Fibroblast of villous mesenchyme (primary cell): ENCODE results near the gene AUTS2. TPM values are rescaled to one million over a fixed set of nuclear protein-coding genes. Genes with fewer than 3 reads are reported as not detected.
"Not testable (repeated sequence)": the region's sequence is repeated elsewhere in the genome, so short reads cannot be mapped to it uniquely, and the experiment has no call there.

ENCODE experiments used
- DNase-seq: peaks from one replicate; pipeline ENCODE4 v3.0.0-alpha.2; 2010; ENCODE audit warnings: low read depth
- H3K4me3 ChIP-seq: 2 replicates; pipeline ENCODE4 v1.5.1; 2011; ENCODE audit warnings: low read depth, mild to moderate bottlenecking, low read length
- total RNA-seq: library from RNA; depleted of rRNA; stranded (reverse); fragments of >200 nt; gene quantifications from 2 replicates; pipeline ENCODE4 v1.2.3, GENCODE V29; 2012
- TF ChIP-seq, protein P1 (sequence below): IDR thresholded peaks from 2 replicates; pipeline ENCODE4 v1.5.1; 2012; ENCODE audit warnings: low read depth, mild to moderate bottlenecking, low read length; ENCODE audit not compliant: insufficient read depth

Gene AUTS2
- total RNA-seq, 1 donor, result 3.9 TPM

DNA sequence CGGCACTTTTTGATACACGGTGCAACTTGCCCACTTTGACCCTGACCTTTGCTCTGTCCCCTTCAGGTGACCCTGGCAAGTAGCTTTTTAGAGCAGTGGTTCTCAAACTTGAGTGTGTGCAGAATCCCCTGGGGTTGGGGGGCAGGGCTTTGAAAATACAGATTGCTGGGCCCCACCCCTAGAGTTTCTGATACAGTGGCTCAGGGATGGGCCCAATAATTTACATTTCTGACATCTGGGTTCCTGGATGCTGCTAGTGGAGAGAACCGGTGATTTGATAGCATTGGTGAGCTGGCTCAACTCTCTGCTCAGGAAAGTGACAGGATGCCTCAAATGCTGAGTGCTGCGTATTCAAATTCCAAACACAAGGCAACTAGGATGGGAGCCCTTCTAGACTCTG is 995.9 kb downstream of the AUTS2 start:
- TF ChIP-seq, protein P1, sequence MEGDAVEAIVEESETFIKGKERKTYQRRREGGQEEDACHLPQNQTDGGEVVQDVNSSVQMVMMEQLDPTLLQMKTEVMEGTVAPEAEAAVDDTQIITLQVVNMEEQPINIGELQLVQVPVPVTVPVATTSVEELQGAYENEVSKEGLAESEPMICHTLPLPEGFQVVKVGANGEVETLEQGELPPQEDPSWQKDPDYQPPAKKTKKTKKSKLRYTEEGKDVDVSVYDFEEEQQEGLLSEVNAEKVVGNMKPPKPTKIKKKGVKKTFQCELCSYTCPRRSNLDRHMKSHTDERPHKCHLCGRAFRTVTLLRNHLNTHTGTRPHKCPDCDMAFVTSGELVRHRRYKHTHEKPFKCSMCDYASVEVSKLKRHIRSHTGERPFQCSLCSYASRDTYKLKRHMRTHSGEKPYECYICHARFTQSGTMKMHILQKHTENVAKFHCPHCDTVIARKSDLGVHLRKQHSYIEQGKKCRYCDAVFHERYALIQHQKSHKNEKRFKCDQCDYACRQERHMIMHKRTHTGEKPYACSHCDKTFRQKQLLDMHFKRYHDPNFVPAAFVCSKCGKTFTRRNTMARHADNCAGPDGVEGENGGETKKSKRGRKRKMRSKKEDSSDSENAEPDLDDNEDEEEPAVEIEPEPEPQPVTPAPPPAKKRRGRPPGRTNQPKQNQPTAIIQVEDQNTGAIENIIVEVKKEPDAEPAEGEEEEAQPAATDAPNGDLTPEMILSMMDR, result no peak
- DNase-seq, result no peak
- H3K4me3 ChIP-seq, result no peak overlapping the region

DNA sequence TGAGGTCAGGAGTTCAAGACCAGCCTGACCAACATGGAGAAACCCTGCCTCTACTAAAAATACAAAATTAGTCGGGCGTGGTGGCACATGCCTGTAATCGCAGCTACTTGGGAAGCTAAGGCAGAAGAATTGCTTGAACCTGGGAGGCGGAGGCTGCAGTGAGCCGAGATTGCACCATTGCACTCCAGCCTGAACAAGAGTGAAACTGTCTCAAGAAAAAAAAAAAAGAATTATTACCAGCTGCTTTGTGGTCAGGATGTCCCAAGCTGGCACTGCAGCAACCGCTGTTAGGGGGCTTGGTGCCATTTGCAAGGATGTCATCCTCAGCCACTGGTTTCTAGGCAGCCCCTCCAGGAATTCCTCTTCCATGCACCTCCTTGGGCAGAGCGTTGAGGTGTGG is 996.6 kb downstream of the AUTS2 start:
- H3K4me3 ChIP-seq, DNase-seq: not testable (repeated sequence)

GRCh38 chr7:70595370-70595754 is 997.1 kb downstream of the AUTS2 start:
- DNase-seq, result no peak
- no peak overlapping the region for H3K4me3 ChIP-seq
- TF ChIP-seq, protein P1, result no peak

DNA sequence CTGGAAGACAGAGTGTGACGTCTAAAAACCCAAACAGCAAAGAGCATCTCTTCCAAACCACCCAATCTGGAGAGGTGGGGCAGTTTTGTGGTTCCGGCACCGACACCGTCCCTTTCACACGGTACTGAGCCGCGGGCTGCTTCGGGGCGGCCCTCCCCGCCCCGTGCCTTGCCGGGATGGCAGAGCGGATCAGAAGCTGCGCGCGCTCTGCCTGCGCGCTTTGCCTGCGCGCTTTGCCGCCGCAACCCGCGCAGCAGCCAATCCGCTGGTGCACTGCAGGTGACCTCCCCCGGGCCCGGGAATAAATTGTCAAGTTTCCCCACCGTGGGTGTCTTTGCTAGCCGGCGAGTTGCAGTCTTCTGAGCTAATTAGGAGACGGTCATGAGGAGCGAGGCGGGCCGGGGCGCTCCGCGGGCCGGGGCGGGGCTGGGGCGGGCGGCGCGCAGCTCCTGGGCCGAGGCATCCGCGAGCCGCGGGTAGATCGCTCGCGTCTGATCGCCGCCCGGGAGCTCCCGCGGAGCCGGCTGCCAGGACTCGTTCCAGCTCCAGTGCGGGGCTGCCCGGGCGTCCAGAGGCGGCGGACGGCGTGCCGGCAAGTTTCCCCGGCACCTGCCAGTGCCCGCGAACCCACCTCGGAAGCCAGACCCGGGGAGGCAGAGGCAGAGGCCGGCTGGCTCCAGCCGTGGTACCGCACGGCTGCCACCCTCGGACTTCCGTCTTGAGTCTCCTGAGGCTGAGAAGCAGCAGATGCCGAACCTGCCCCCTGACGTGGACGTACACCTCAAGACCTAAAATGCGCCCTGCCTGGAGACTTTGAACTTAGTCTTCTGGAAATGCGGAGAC is 997.7 kb downstream of the AUTS2 start:
- H3K4me3 ChIP-seq, result no peak overlapping the region
- no peak for DNase-seq
- TF ChIP-seq, protein P1, result no peak

- TF ChIP-seq, protein P1, result no peak
- no peak overlapping the region for H3K4me3 ChIP-seq
- DNase-seq, result no peak
Observed at GRCh38 chr7:70596598-70596913, 998.3 kb downstream of the AUTS2 start.

DNA sequence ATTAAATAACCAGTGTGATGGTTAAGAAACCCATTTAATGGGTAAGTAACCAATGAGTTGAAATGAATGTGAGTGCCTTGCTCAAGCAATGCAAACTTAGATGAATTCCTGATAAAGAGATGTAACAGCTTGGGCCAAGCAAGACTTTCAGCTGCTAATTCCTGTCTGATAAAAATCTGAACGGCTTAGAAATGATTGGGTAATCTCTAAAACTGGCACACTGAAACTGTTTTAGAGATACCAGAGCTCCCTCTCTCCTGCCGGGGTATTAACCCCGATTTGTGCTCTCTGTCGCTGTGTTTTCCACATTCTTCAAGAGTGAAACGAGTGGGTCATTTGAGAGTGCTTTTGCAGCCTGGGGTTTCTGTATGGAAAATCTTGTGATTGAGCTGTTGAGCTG is 998.8 kb downstream of the AUTS2 start:
- H3K4me3 ChIP-seq, result no peak overlapping the region
- DNase-seq, result no peak
- TF ChIP-seq, protein P1, result no peak

DNA sequence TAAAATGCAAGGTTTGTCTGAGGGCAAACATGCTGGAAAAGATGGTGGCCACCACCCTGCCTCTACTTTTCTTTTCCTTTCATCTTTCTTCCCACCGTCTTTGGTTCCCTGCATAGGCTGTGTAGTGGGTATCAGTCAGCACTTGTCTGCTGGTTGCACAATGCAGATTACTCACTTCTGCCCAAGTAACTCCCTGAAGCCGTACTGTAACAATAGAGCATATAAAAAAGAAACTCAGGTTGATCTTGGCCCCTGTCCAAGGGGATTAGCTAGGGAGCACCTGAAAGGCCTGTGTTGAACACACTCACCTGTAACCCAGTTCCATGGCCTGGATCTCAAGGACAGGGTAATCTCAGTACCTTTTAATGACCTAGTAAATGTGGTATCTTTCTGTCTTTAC is 1000.7 kb downstream of the AUTS2 start:
- no peak for DNase-seq
- TF ChIP-seq, protein P1, result no peak
- no peak overlapping the region for H3K4me3 ChIP-seq
